Activated CD4-positive, CD25-positive, alpha-beta regulatory T cell treated with anti-CD3 and anti-CD28 coated beads, Interleukin-2, amount 50 U/mL, for 24 hours (primary cell): ENCODE data around the gene ATP4B.

Source experiments
- ATAC-seq, 2 donors: fragments of 150-1000 bp; cut with Tn5 transposase; one replicate each; pipeline ENCODE4 v1.10.0; 2021; ENCODE audit warnings: mild to moderate bottlenecking in 1 of 2, moderate library complexity in 1 of 2

The ATP4B gene

DNA sequence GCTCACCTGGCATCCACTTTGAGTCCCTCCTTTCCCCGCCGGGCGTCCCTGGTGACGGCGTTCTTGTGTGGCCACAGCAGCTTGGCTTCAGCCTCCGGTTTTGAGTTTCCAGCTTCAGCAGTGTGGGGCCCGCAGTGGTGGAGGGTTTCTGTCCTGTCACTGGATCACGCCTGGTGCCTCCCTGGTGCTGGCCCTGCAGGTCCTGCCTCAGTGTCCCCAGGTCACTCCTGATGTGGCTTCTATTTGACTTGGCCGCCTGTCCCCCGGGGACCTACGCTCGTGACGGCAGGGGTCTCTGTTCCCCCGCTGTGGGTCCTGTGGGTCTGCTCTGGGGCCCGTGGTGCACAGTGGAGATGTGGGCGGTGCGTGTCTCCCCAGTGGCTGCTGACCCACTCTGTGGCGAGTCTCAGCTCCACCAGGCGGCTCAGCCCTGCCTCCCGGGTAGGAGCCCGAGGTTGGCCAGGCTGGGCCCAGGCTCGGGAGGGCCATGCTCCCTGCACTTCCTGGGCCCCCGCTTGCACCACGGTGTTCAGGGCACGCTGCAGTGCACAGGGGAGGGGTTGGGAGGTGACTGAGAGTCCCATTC, 1.9 kb downstream of the ATP4B start:
- ATAC-seq, result no peak

GRCh38 chr13:113655346-113656002, 2.5 kb downstream of the ATP4B start:
- no peak for ATAC-seq

- ATAC-seq, result no peak
Measured at GRCh38 chr13:113654591-113655345, 3.2 kb downstream of the ATP4B start.

GRCh38 chr13:113654175-113654560, 3.8 kb downstream of the ATP4B start:
- no peak for ATAC-seq

GRCh38 chr13:113653264-113654174, 4.5 kb downstream of the ATP4B start:
- no peak for ATAC-seq

GRCh38 chr13:113652404-113653263, 5.4 kb downstream of the ATP4B start:
- ATAC-seq, result no peak

- no peak for ATAC-seq
Measured at GRCh38 chr13:113651511-113652403, 6.2 kb downstream of the ATP4B start.

DNA sequence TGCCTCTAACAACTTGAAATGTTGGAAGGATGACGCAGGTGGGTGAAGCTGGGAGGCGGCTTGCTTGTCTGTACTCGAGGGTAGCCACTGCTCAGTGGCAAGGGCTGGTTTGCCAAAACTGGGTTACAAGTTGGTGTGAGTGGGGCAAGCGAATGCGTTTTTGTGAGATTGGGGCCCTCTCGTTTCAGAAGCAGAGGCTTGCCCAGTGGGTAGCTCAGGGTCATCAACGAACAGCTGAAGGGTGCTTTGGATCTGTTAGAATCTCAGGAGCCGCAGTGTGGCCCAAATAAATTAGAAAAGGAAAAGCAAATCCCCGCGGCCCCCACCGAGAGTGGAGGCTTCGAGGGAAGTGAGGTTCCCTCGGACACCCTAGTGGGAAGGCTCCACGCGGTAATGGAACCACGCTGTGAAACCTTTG, 7.3 kb downstream of the ATP4B start:
- no peak for ATAC-seq

DNA sequence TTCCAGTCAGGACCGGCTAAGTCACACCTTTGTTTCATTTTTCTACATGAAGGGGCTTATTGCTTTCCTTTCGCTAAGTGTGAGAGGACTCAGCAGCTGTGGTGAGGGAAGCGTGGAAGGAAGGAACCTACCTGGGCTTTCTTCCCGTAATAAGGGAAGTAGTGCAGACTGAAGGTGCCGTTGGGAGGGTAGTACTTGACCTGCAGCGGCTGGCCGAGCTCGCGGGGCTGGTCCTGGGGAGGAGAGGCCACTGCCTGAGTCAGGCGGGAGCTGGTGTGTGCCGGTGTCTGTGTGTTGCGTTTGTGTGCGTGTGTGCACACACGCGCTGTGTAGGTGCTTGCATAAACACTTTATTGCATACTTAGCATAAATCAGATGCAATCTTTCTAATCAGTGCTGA, 7.7 kb downstream of the ATP4B start:
- no peak for ATAC-seq

DNA sequence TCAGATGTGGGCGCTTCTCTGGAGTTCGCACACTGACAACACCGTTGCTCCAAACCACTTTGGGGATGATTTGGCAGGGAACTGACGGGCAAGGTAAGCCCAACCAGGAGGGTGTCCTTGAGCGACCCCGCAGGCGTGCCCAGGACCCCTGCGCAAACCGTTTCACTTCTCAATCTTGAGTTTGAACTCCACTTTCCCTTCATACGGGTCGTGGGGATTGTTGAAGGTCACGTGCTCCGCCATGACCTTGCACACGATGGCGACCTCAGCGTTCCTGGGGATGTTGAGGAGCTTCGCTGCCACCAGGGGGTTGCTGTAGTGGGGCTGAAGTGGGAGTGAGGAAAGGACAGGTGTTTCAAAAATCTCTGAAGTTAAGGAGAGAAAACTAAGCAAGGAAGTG, 8.8 kb downstream of the ATP4B start:
- ATAC-seq, result no peak

GRCh38 chr13:113648216-113648610, 9.8 kb downstream of the ATP4B start:
- ATAC-seq, result no peak

- ATAC-seq, result no peak
Measured at GRCh38 chr13:113647351-113648215, 10.4 kb downstream of the ATP4B start.

DNA sequence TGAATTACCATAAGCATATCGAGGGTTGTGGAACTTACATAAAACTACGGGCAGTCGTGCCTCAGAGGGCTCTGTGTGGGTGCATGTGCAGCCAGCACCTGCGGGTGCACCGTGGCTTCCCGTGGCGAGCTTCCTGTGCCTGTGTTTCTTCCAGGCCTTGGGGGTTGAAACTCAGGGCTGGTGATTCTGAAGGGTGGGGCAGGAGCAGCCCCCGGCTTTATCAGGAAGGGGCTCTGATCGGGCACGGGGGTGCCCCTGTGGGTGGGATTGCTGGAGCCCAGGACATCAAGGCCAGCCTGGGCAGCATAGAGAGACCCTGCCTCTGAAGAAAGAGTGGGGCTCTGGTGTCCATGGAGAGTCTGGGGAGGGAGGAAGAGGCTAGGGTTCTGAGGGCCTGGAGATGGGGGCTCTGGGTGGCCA, 11.1 kb downstream of the ATP4B start:
- no peak for ATAC-seq

GRCh38 chr13:113646376-113646775, 11.6 kb downstream of the ATP4B start:
- no peak for ATAC-seq

DNA sequence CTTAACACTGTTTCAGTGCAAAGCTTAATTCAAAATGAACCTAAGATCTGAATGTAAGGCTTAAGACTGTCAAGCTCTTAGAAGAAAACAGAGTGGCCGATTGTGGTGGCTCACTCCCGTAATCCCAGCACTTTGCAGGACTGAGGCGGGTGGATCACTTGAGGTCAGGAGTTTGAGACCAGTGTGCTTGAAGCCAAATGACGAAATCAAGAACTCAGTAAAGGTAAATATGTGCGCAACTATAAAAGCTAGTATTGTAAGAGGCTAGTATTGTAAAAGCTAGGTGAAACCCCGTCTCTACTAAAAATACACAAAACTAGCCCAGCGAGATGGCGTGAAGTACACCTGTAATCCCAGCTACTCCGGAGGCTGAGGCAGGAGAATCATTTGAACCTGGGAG, 12.7 kb downstream of the ATP4B start:
- ATAC-seq, result no peak

- no peak for ATAC-seq
Measured at GRCh38 chr13:113644800-113645199, 13.2 kb downstream of the ATP4B start.

DNA sequence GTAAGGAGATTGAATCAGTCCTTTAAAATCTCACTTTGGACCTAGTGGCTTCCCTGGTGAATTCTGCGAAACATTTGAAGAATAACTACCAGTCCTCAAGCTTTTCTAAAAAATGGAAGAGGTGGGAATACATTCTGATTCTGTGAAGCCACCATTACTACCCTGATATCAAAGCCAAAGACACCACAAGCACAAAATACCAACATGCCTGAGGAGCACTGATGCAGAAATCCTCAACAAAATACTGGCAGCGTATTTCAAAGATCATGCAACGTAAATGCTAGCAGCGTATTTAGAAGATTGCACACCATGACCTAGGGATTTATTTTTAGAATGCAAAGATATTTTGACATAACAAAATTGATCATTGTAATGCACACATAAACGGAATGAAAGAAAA, 14.4 kb downstream of the ATP4B start:
- no peak for ATAC-seq

- no peak for ATAC-seq
Measured at GRCh38 chr13:113642563-113642962, 15.4 kb downstream of the ATP4B start.

DNA sequence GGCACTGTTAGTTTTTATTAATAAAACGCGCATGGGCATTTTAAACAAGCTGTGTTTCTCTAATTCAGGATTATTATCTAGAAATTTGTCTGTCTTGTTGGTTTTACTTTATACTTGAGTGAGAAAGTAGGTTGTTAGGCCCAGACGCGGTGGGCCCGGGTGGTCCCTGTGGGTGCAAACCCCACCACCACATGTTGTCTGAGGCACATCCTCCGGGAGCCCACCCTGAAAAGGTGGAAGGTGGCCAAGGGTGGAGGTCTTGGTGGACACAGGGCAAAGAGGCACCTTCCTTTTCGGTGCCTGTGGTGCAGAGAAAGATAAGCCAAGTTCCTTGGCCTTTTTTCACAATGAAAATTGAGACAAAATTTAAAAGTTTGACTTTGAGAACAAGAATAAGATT, 16.6 kb downstream of the ATP4B start:
- ATAC-seq, result no peak
